Measurements from ENCODE around the gene PROCA1.
A peak's percentile ranks its signal among the peaks of the same experiment; 100 is the strongest.

The PROCA1 gene

DNA sequence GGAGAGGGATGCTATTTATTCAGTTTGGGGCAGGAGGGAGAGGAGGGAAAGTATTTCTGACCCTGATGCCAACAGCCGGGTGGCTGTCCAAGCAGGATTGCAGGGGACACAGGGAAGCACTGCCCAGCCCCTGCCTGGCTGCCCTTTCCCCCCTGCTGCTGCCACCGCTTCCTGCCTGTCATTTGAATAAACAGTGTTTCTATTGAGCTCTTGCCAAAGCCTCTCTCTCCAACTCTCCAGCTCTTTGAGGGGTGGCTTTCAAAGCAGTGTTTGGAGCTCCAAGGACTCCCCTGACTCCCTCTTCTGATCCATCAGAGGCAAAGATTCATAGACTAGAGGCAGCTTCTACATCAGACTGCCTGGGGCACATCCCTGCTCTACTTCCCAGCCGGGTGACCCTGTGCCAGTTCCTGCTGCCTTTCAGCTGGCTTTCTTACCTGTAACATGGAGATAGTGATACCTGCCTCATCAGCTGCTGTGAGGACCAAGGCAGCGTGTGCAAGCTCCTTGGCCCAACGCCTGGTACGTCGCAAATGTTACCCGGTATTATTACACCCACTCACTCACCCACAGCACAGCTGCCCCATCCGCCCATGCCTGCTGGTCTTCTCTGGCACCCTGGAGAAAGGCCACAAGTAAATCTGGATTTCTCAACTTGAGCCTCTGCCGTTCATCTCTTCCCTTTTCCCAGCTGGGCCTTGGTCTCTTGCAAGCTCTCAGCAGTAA, 9.5 kb downstream of the PROCA1 start:
- DNase-seq (ENCODE audit: low read depth): no peak
- H3K36me3 ChIP-seq (ENCODE audit: control insufficient read depth, insufficient read depth, low read length, severe bottlenecking): peaks cover 77% of the 10 kb centered on the region
- H3K9me3 ChIP-seq (ENCODE audit: control insufficient read depth, low read length): no peaks in the 10 kb centered on the region

DNA sequence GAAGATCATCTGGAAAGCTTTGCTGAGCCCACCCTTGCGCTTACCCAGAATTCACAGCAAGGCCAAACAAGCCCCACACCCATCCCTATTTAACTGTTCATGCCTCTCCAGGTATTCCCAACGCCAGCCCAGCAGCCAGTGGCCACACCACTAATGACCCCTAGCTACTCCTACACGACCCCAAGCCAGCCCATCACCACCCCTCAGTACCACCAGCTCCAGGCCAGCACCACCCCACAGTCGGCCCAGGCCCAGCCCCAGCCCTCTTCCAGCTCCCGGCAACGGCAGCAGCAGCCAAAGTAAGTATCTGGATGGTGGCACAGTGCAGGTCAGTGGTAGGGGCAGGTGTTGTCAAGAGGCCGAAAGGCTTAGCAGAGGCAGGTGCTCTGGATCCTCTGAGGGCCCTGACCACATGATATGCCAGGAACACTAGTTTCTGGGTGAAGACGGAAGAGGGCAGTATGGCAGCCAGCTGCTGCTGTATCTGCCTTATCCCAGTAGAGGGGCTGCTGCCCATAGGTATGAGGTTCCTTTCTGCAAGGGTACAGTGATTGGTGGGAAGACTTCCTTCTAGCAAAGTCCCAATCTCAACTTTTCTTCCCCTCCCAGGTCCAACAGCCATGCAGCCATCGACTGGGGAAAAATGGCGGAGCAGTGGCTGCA, 10.7 kb downstream of the PROCA1 start:
- Histone ChIP-seq H3K9me3 (ENCODE audit: control insufficient read depth, low read length) (no peaks in the 10 kb centered on the region), H3K9ac (ENCODE audit: low read length) (no peak overlapping the region), H3K36me3 (ENCODE audit: control insufficient read depth, insufficient read depth, low read length, severe bottlenecking) (peaks cover 90% of the 10 kb centered on the region), H3K4me1 (ENCODE audit: control insufficient read depth, insufficient read depth, low read length) (peaks cover 8% of the 10 kb centered on the region), H3K27me3 (replicated peaks; ENCODE audit: control insufficient read depth, insufficient read depth, low read length) (no peaks in the 10 kb centered on the region), H3K4me3 (ENCODE audit: low read length) (no peak overlapping the region)
- DNase-seq (ENCODE audit: low read depth): no peak

More for the DNA sequence above, 9.5 kb downstream of the PROCA1 start:
- H3K4me3 ChIP-seq (ENCODE audit: low read length): no peak overlapping the region
- H3K27me3 ChIP-seq (replicated peaks; ENCODE audit: control insufficient read depth, insufficient read depth, low read length): no peaks in the 10 kb centered on the region
- no peak overlapping the region for H3K9ac ChIP-seq (ENCODE audit: low read length)
- peaks cover 11% of the 10 kb centered on the region for H3K4me1 ChIP-seq (ENCODE audit: control insufficient read depth, insufficient read depth, low read length)

DNA sequence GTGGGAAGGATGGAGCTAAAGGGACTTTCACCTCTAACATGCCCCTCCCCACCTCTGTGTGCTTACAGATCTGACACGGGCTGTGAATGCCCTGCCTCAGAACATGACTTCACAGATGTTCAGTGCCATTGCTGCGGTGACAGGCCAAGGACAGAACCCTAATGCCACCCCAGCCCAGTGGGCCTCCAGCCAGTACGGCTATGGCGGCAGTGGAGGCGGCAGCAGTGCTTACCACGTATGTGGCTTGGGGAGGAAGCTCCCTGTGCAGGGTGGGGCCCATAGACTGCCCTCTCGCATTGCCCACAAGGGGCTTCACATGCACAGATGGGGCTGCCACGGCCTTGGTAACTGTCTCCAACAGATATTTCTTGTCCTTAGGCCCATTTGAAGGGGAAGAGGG, 11.4 kb downstream of the PROCA1 start:
- peaks cover 96% of the 10 kb centered on the region for H3K36me3 ChIP-seq (ENCODE audit: control insufficient read depth, insufficient read depth, low read length, severe bottlenecking)
- H3K27me3 ChIP-seq (replicated peaks; ENCODE audit: control insufficient read depth, insufficient read depth, low read length): no peaks in the 10 kb centered on the region
- no peak for DNase-seq (ENCODE audit: low read depth)

DNA sequence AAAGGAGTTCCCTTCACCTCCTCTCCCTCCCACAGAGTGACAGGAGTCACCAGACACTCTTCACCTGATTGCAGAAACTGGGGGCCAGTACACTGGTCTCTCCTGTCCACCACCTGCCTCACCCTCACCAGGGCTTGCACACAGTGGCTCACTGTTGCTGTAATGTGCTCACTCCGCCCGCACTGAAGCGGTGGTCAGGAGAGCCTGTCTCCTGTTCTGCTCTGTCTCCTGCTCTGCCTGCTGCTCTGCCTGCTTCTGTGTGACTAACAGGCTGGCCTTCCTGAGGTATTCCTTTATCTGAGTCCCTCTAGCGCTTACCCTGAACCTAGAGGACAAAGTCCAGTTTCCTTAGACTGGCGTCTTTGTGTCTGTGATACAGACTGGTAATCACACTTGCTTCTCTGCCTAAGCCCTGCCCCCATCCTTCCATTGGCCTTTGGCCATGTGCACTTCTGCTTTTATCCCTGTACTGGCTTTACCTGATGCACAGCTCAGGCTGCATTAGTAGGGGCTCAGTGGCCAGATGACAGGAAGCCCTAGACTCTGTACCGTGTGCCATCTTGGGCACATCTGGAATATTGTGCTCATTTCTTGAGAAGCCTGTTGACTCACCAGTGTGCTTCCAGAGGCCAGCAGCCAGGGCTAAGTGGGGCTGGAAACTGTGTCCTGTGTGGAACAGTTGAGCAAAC, 13.3 kb downstream of the PROCA1 start:
- no peak overlapping the region for H3K9ac ChIP-seq (ENCODE audit: low read length)
- no peak overlapping the region for H3K4me3 ChIP-seq (ENCODE audit: low read length)
- DNase-seq (ENCODE audit: low read depth): no peak
- no peaks in the 10 kb centered on the region for H3K9me3 ChIP-seq (ENCODE audit: control insufficient read depth, low read length)
- H3K27me3 ChIP-seq (replicated peaks; ENCODE audit: control insufficient read depth, insufficient read depth, low read length): no peaks in the 10 kb centered on the region
- peaks cover 99% of the 10 kb centered on the region for H3K36me3 ChIP-seq (ENCODE audit: control insufficient read depth, insufficient read depth, low read length, severe bottlenecking)
- H3K4me1 ChIP-seq (ENCODE audit: control insufficient read depth, insufficient read depth, low read length): peaks cover 11% of the 10 kb centered on the region

More for the DNA sequence above, 11.4 kb downstream of the PROCA1 start:
- H3K9ac ChIP-seq (ENCODE audit: low read length): no peak overlapping the region
- peaks cover 4% of the 10 kb centered on the region for H3K4me1 ChIP-seq (ENCODE audit: control insufficient read depth, insufficient read depth, low read length)
- no peak overlapping the region for H3K4me3 ChIP-seq (ENCODE audit: low read length)
- H3K9me3 ChIP-seq (ENCODE audit: control insufficient read depth, low read length): no peaks in the 10 kb centered on the region

DNA sequence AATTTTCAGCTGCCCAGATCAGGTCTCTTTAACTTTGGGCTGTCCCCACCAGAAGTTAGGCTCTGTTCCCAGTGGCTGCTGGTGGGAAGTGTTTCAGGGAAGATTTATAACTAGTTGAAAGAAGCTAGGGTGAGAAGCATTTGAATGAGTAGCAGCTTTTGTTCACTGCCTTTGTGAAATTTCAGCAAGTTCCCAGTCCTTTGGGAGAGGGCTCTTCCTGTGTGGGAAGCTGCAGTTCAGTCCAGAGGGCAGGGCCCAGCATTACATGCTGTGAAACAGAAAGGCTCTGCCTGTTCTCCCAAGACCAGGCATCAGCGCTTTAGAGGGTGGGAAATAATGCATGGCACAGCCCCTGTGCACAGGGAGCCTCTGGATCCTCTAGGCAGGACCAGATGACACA, 17.8 kb downstream of the PROCA1 start:
- Histone ChIP-seq H3K4me3 (ENCODE audit: low read length) (no peak overlapping the region), H3K36me3 (ENCODE audit: control insufficient read depth, insufficient read depth, low read length, severe bottlenecking) (peaks cover 93% of the 10 kb centered on the region), H3K9me3 (ENCODE audit: control insufficient read depth, low read length) (no peaks in the 10 kb centered on the region), H3K27me3 (replicated peaks; ENCODE audit: control insufficient read depth, insufficient read depth, low read length) (no peaks in the 10 kb centered on the region), H3K4me1 (ENCODE audit: control insufficient read depth, insufficient read depth, low read length) (peaks cover 8% of the 10 kb centered on the region), H3K9ac (ENCODE audit: low read length) (no peak overlapping the region)
- DNase-seq (ENCODE audit: low read depth): no peak

DNA sequence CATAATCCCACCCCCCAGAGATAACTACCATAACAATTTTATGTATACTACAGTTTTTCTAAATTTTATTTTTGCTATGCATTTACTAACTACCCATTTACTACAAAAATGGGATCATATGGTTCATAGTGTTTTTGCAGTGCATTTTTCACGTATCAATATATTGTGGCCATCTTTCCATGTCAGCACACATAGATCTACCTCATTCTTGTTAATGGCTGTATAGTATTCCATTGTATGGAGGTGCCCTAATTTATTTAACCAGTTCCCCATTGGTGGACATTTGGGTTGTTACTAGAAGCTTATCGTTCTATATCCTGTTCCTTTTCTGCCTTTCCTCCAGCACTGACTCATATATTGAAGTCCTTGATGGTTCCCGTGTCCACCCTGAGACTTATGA, 22.7 kb downstream of the PROCA1 start:
- Histone ChIP-seq H3K9ac (ENCODE audit: low read length) (no peak overlapping the region), H3K9me3 (ENCODE audit: control insufficient read depth, low read length) (no peaks in the 10 kb centered on the region), H3K4me3 (ENCODE audit: low read length) (no peak overlapping the region), H3K4me1 (ENCODE audit: control insufficient read depth, insufficient read depth, low read length) (peaks cover 19% of the 10 kb centered on the region), H3K27me3 (replicated peaks; ENCODE audit: control insufficient read depth, insufficient read depth, low read length) (no peaks in the 10 kb centered on the region), H3K36me3 (ENCODE audit: control insufficient read depth, insufficient read depth, low read length, severe bottlenecking) (peaks cover 92% of the 10 kb centered on the region)
- DNase-seq (ENCODE audit: low read depth): no peak

DNA sequence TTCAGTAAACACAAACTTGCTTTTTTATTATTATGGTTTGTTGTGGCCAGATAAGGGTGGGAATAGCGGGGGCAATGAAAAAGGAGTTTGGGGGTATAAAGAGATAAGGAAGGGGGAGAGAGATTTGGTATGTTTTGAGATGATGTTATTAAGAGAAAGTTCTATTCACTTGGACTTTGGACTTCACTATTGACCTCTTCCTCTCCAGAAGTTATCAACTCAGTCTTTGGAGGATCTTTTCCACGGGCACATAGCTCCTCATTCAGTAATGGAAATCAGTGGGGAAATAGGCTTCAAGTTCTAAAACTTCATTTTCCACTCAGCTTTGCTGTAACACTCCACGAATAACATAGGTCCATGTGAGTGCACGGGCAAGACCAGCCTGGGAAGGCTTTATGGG, 23.2 kb downstream of the PROCA1 start:
- H3K9ac ChIP-seq (ENCODE audit: low read length): no peak overlapping the region
- H3K36me3 ChIP-seq (ENCODE audit: control insufficient read depth, insufficient read depth, low read length, severe bottlenecking): peaks cover 90% of the 10 kb centered on the region
- peaks cover 15% of the 10 kb centered on the region for H3K4me1 ChIP-seq (ENCODE audit: control insufficient read depth, insufficient read depth, low read length)
- H3K27me3 ChIP-seq (replicated peaks; ENCODE audit: control insufficient read depth, insufficient read depth, low read length): no peaks in the 10 kb centered on the region
- no peak for DNase-seq (ENCODE audit: low read depth)
- H3K4me3 ChIP-seq (ENCODE audit: low read length): no peak overlapping the region
- no peaks in the 10 kb centered on the region for H3K9me3 ChIP-seq (ENCODE audit: control insufficient read depth, low read length)

DNA sequence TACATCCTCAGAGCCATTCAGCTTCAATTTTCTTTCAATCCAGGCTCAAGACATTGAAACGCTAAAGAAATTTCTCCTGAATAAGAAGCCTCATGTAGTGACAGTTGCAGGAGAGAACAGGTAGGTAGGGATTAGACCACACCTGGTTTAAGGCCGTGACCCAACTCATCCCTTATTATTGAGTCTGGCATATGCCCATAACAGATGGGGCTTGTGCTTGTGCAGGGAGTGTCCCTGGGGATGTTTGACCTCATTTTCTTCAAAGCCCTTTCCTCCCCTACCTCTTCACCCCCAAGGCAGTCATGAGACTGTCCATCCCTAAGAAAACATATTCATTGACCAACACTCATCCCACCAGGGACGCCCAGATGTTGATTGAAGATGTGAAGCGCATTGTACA, 25.4 kb downstream of the PROCA1 start:
- no peak overlapping the region for H3K9ac ChIP-seq (ENCODE audit: low read length)
- no peaks in the 10 kb centered on the region for H3K9me3 ChIP-seq (ENCODE audit: control insufficient read depth, low read length)
- H3K27me3 ChIP-seq (replicated peaks; ENCODE audit: control insufficient read depth, insufficient read depth, low read length): no peaks in the 10 kb centered on the region
- no peak for DNase-seq (ENCODE audit: low read depth)
- H3K36me3 ChIP-seq (ENCODE audit: control insufficient read depth, insufficient read depth, low read length, severe bottlenecking): peaks cover 98% of the 10 kb centered on the region
- no peak overlapping the region for H3K4me3 ChIP-seq (ENCODE audit: low read length)
- peaks cover 13% of the 10 kb centered on the region for H3K4me1 ChIP-seq (ENCODE audit: control insufficient read depth, insufficient read depth, low read length)

DNA sequence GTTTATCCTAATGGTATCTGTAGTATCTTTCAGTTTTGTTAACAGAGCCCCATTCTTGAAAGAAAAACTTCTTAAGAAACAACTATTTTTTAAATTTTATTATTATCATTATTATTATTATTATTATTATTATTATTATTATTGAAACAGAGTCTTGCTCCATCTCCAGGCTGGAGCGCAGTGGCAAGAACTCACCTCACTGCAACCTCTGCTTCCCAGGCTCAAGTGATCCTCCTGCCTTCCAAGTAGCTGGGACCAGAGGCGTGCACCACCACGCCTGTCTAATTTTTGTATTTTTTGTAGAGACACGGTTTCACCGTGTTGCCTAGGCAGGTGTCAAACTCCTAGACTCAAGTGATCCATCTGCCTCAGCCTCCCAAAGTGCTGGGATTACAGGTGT, 26.3 kb downstream of the PROCA1 start:
- H3K36me3 ChIP-seq (ENCODE audit: control insufficient read depth, insufficient read depth, low read length, severe bottlenecking): peaks cover 98% of the 10 kb centered on the region

DNA sequence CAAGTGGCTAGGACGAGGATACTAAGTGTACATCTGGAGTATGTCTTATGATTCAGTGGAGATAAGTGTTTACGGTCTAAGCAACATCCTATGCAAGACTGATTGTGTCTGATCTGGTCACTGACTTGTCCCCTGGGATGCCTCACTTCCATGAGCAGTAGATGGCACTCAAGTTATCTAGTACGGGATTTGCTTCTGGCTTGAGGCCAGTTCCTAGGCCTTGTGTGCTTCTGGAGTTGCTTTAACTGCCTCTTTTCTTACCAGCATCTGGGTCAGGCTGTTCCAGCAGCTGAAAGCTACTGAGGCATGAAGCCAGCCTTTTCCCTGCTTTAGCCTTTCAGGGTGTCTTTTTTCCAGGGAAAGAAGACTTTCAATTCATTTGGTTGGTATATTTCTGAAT, 26.7 kb downstream of the PROCA1 start:
- Histone ChIP-seq H3K9ac (ENCODE audit: low read length) (no peak overlapping the region), H3K9me3 (ENCODE audit: control insufficient read depth, low read length) (no peaks in the 10 kb centered on the region), H3K36me3 (ENCODE audit: control insufficient read depth, insufficient read depth, low read length, severe bottlenecking) (peaks cover 96% of the 10 kb centered on the region), H3K27me3 (replicated peaks; ENCODE audit: control insufficient read depth, insufficient read depth, low read length) (no peaks in the 10 kb centered on the region), H3K4me1 (ENCODE audit: control insufficient read depth, insufficient read depth, low read length) (peaks cover 13% of the 10 kb centered on the region), H3K4me3 (ENCODE audit: low read length) (no peak overlapping the region)
- peak; percentile 6 for DNase-seq (ENCODE audit: low read depth)

More for the DNA sequence above, 26.3 kb downstream of the PROCA1 start:
- Histone ChIP-seq H3K4me1 (ENCODE audit: control insufficient read depth, insufficient read depth, low read length) (peaks cover 13% of the 10 kb centered on the region), H3K9ac (ENCODE audit: low read length) (no peak overlapping the region), H3K27me3 (replicated peaks; ENCODE audit: control insufficient read depth, insufficient read depth, low read length) (no peaks in the 10 kb centered on the region), H3K9me3 (ENCODE audit: control insufficient read depth, low read length) (no peaks in the 10 kb centered on the region), H3K4me3 (ENCODE audit: low read length) (no peak overlapping the region)
- DNase-seq (ENCODE audit: low read depth): no peak

DNA sequence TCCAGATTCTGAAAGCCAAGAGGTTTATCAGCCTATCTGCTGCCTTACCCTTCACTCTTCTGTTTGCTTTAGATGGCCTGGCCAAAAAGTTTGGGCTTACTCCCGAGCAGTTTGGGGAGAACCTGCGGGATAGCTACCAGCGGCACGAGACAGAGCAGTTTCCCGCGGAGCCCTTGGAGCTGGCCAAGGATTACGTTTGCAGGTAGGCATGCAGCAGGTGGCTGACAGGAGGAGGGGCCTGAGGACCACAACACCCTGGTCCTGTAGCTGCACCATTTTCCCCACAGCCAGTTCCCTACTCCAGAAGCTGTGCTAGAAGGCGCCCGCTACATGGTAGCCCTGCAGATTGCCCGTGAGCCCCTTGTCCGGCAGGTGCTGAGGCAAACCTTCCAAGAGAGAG, 29.0 kb downstream of the PROCA1 start:
- Histone ChIP-seq H3K27me3 (replicated peaks; ENCODE audit: control insufficient read depth, insufficient read depth, low read length) (no peaks in the 10 kb centered on the region), H3K9me3 (ENCODE audit: control insufficient read depth, low read length) (no peaks in the 10 kb centered on the region), H3K9ac (ENCODE audit: low read length) (no peak overlapping the region), H3K36me3 (ENCODE audit: control insufficient read depth, insufficient read depth, low read length, severe bottlenecking) (peaks cover 95% of the 10 kb centered on the region), H3K4me1 (ENCODE audit: control insufficient read depth, insufficient read depth, low read length) (peaks cover 13% of the 10 kb centered on the region), H3K4me3 (ENCODE audit: low read length) (no peak overlapping the region)
- no peak for DNase-seq (ENCODE audit: low read depth)

Measured in adipocyte (in vitro differentiated cells).